Measurements from ENCODE around the gene NUP54. TPM values are rescaled to one million over a fixed set of nuclear protein-coding genes. Genes with fewer than 3 reads are reported as not detected.

The NUP54 gene
- total and polyA plus RNA-seq, 8 donors, result 9.3 to 87.6 (median 17.9) TPM

GRCh38 chr4:76096076-76096475, 52.1 kb downstream of the NUP54 start:
- Histone ChIP-seq H3K27ac (no peak overlapping the region), H3K36me3 (no peaks in the 10 kb centered on the region), H3K27me3 (no peaks in the 10 kb centered on the region), H3K4me1 (no peaks in the 10 kb centered on the region), H3K4me3 (no peak overlapping the region), H3K9me3 (no peaks in the 10 kb centered on the region)
- DNase-seq, result no peak
- intact Hi-C loops (cut with DNase I; ENCODE audit: low total_unique reads), result no loop called here
- 91 to 97% (median 95%) methylated on average over 3 of the region's 3 CpGs for WGBS, 5 donors
- no peak for TF ChIP-seq POLR2AphosphoS5 (IDR thresholded peaks at IDR 0.05)
- TF ChIP-seq EP300 (IDR thresholded peaks at IDR 0.05), result no peak
- TF ChIP-seq, protein P1, sequence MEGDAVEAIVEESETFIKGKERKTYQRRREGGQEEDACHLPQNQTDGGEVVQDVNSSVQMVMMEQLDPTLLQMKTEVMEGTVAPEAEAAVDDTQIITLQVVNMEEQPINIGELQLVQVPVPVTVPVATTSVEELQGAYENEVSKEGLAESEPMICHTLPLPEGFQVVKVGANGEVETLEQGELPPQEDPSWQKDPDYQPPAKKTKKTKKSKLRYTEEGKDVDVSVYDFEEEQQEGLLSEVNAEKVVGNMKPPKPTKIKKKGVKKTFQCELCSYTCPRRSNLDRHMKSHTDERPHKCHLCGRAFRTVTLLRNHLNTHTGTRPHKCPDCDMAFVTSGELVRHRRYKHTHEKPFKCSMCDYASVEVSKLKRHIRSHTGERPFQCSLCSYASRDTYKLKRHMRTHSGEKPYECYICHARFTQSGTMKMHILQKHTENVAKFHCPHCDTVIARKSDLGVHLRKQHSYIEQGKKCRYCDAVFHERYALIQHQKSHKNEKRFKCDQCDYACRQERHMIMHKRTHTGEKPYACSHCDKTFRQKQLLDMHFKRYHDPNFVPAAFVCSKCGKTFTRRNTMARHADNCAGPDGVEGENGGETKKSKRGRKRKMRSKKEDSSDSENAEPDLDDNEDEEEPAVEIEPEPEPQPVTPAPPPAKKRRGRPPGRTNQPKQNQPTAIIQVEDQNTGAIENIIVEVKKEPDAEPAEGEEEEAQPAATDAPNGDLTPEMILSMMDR (IDR thresholded peaks at IDR 0.05), result no peak
- TF ChIP-seq POLR2A (IDR thresholded peaks at IDR 0.05), result no peak

DNA sequence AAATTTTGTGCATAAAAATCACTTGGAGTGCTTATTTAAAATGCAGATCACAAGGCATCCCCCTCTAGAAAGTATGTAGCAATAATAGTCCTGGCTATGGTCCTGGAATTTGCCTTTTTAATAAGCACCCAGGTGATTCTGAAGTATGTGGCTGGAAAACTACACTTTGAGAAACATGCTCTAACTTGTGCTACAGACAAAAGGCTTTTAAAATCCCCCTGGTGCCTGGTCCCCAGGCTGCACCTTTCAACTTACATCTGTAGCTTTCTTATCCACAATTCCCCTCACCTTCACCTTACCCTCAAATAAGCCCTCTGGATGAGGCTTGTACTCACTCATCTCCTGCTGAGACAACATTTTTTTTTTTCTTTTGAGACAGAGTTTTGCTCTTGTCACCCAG, 52.6 kb downstream of the NUP54 start:
- no peaks in the 10 kb centered on the region for H3K4me1 ChIP-seq
- intact Hi-C loops (cut with DNase I; ENCODE audit: low total_unique reads), result no loop called here
- no peak for DNase-seq
- H3K9me3 ChIP-seq, result no peaks in the 10 kb centered on the region
- no peaks in the 10 kb centered on the region for H3K27me3 ChIP-seq
- TF ChIP-seq POLR2A (IDR thresholded peaks at IDR 0.05) (no peak), POLR2AphosphoS5 (IDR thresholded peaks at IDR 0.05) (no peak), EP300 (IDR thresholded peaks at IDR 0.05) (no peak)
- TF ChIP-seq, protein P1 (IDR thresholded peaks at IDR 0.05), result no peak
- H3K4me3 ChIP-seq, result no peak overlapping the region
- H3K36me3 ChIP-seq, result no peaks in the 10 kb centered on the region
- H3K27ac ChIP-seq, result no peak overlapping the region

- H3K36me3 ChIP-seq, result no peaks in the 10 kb centered on the region
- no peaks in the 10 kb centered on the region for H3K27me3 ChIP-seq
- intact Hi-C loops (cut with DNase I; ENCODE audit: low total_unique reads), result no loop called here
- no peak for TF ChIP-seq EP300 (IDR thresholded peaks at IDR 0.05)
- no peak for TF ChIP-seq POLR2AphosphoS5 (IDR thresholded peaks at IDR 0.05)
- TF ChIP-seq, protein P1 (IDR thresholded peaks at IDR 0.05), result no peak
- no peak for TF ChIP-seq POLR2A (IDR thresholded peaks at IDR 0.05)
- DNase-seq, result no peak
- WGBS, 5 donors, result 78 to 90% (median 85%) methylated on average over 2 of the region's 2 CpGs
- H3K9me3 ChIP-seq, result no peaks in the 10 kb centered on the region
- H3K27ac ChIP-seq, result no peak overlapping the region
- no peak overlapping the region for H3K4me3 ChIP-seq
- H3K4me1 ChIP-seq, result peaks cover 0 to 11% (median 4%) of the 10 kb centered on the region in 4 donors
Observed at GRCh38 chr4:76091052-76091451, 57.1 kb downstream of the NUP54 start.

- Histone ChIP-seq H3K4me3 (no peak overlapping the region), H3K4me1 (peaks cover 0 to 11% (median 4%) of the 10 kb centered on the region in 4 donors), H3K27me3 (no peaks in the 10 kb centered on the region), H3K27ac (no peak overlapping the region), H3K36me3 (no peaks in the 10 kb centered on the region), H3K9me3 (no peaks in the 10 kb centered on the region)
- intact Hi-C loops (cut with DNase I; ENCODE audit: low total_unique reads), result no loop called here
- TF ChIP-seq EP300 (IDR thresholded peaks at IDR 0.05) (no peak), POLR2AphosphoS5 (IDR thresholded peaks at IDR 0.05) (no peak), POLR2A (IDR thresholded peaks at IDR 0.05) (no peak)
- TF ChIP-seq, protein P1 (IDR thresholded peaks at IDR 0.05), result no peak
- 46 to 57% (median 49%) methylated on average over 7 of the region's 7 CpGs for WGBS, 5 donors
- DNase-seq, result peak in 1 of 2 donors; percentile 52
Observed at GRCh38 chr4:76090241-76090691, 57.9 kb downstream of the NUP54 start.
